Fibroblast of lung (primary cell): ENCODE measurements around the gene SUCLG1. TPM values are rescaled to one million over a fixed set of nuclear protein-coding genes. Genes with fewer than 3 reads are reported as not detected.
A peak's percentile ranks its signal among the peaks of the same experiment; 100 is the strongest.

Experiments
- DNase-seq, 2 donors: peaks; one replicate each; pipeline versions ENCODE4 v3.0.0 to v3.0.0-alpha.2; 2010; ENCODE audit warnings: low read depth in 2 of 2
- H2AFZ ChIP-seq: 2 replicates; pipeline ENCODE4 v1.5.1; 2012; ENCODE audit warnings: low read length, control low read depth, inconsistent platforms
- H3K27ac ChIP-seq: 2 replicates; pipeline ENCODE4 v1.5.1; 2011; ENCODE audit warnings: low read length, control low read depth; ENCODE audit not compliant: insufficient read depth
- H3K27me3 ChIP-seq: 2 replicates; pipeline ENCODE4 v1.5.1; 2011; ENCODE audit warnings: mild to moderate bottlenecking, low read length; ENCODE audit not compliant: control insufficient read depth, insufficient read depth
- H3K36me3 ChIP-seq: 2 replicates; pipeline ENCODE4 v1.5.1; 2011; ENCODE audit warnings: low read length; ENCODE audit not compliant: control insufficient read depth, insufficient read depth
- H3K4me1 ChIP-seq: 2 replicates; pipeline ENCODE4 v1.5.1; 2011; ENCODE audit warnings: low read length; ENCODE audit not compliant: control insufficient read depth, insufficient read depth; ENCODE audit errors: extremely low read depth
- H3K4me2 ChIP-seq: 2 replicates; pipeline ENCODE4 v1.5.1; 2011; ENCODE audit warnings: low read length, control low read depth; ENCODE audit not compliant: insufficient read depth; ENCODE audit errors: extremely low read depth
- H3K4me3 ChIP-seq, 4 experiments: fragments of 200-600 bp in 1 of 4; sonication (generic) in 1 of 4; replicated peaks in 1 of 4; 2 replicates each; pipeline ENCODE4 v1.5.1; 2011 to 2016; ENCODE audit warnings: low read length in 4 of 4, low read depth in 3 of 4, mild to moderate bottlenecking in 3 of 4, control low read depth in 2 of 4, inconsistent platforms in 1 of 4, mixed read lengths in 1 of 4; ENCODE audit not compliant: insufficient read depth in 1 of 4; ENCODE audit errors: control extremely low read depth in 1 of 4
- H3K79me2 ChIP-seq: 2 replicates; pipeline ENCODE4 v1.5.1; 2012; ENCODE audit warnings: mild to moderate bottlenecking, low read length, inconsistent platforms; ENCODE audit not compliant: control insufficient read depth, insufficient read depth
- H3K9ac ChIP-seq: 2 replicates; pipeline ENCODE4 v1.5.1; 2011; ENCODE audit warnings: mild to moderate bottlenecking, low read length, control low read depth; ENCODE audit not compliant: insufficient read depth
- H3K9me3 ChIP-seq: 2 replicates; pipeline ENCODE4 v1.5.1; 2012; ENCODE audit warnings: low read depth, low read length; ENCODE audit not compliant: control insufficient read depth, insufficient read depth
- H4K20me1 ChIP-seq: 2 replicates; pipeline ENCODE4 v1.5.1; 2011; ENCODE audit warnings: low read length; ENCODE audit not compliant: control insufficient read depth, insufficient read depth; ENCODE audit errors: extremely low read depth
- CTCF ChIP-seq, 2 donors: IDR thresholded peaks in 1 of 2; conservative IDR thresholded peaks in 1 of 2; 1 replicate in 1 of 2; 2 replicates in 1 of 2; pipeline ENCODE4 v1.5.1; 2011 to 2012; ENCODE audit warnings: low read length in 2 of 2, control low read depth in 1 of 2, inconsistent platforms in 1 of 2, low read depth in 1 of 2, mild to moderate bottlenecking in 1 of 2
- EZH2 ChIP-seq: IDR thresholded peaks from 2 replicates; pipeline ENCODE4 v1.5.1; 2012; ENCODE audit warnings: low read length, control low read depth, mild to moderate bottlenecking; ENCODE audit errors: missing control alignments
- polyA plus RNA-seq, 2 donors: library from polyadenylated mRNA; depleted of rRNA in 1 of 2; stranded (reverse) in 1 of 2; unstranded in 1 of 2; fragments of >200 nt; gene quantifications; 2 replicates each; pipeline ENCODE4 v1.2.1, GENCODE V29; 2011 to 2012; ENCODE audit warnings: missing spikeins in 1 of 2
- total RNA-seq: library from RNA; depleted of rRNA; stranded (reverse); fragments of >200 nt; gene quantifications from 2 replicates; pipeline ENCODE4 v1.2.1, GENCODE V29; 2014

Gene SUCLG1
- total and polyA plus RNA-seq, 2 donors (not counting 1 experiment from before 2014, with no cell fraction given): 50.0 to 63.1 TPM

- TF ChIP-seq CTCF (conservative IDR thresholded peaks at IDR 0.05 in 1 of 2, IDR thresholded peaks at IDR 0.05 in 1 of 2; ENCODE audit: low read depth in 1 of 2, low read length in 2 of 2) (no peak), EZH2 (no peak)
These were observed 64.5 kb downstream of the SUCLG1 start for GRCh38 chr2:84394628-84395027.

GRCh38 chr2:84393829-84394228 is 65.3 kb downstream of the SUCLG1 start:
- Histone ChIP-seq H4K20me1 (no peaks in the 10 kb centered on the region), H3K27me3 (no peaks in the 10 kb centered on the region), H3K79me2 (no peaks in the 10 kb centered on the region), H3K4me3 (no peak overlapping the region), H3K36me3 (no peaks in the 10 kb centered on the region), H3K9ac (no peak overlapping the region), H3K4me1 (no peaks in the 10 kb centered on the region), H3K27ac (no peak overlapping the region), H3K4me2 (no peak overlapping the region), H3K9me3 (no peaks in the 10 kb centered on the region), H2AFZ (no peak overlapping the region)
- TF ChIP-seq CTCF (conservative IDR thresholded peaks at IDR 0.05 in 1 of 2, IDR thresholded peaks at IDR 0.05 in 1 of 2; ENCODE audit: low read depth in 1 of 2, low read length in 2 of 2) (no peak), EZH2 (no peak)
- DNase-seq: peak in 1 of 2 donors; percentile 48

More at GRCh38 chr2:84394628-84395027, 64.5 kb downstream of the SUCLG1 start:
- H3K9ac ChIP-seq: no peak overlapping the region
- DNase-seq: no peak
- no peaks in the 10 kb centered on the region for H3K27me3 ChIP-seq
- H3K9me3 ChIP-seq: no peaks in the 10 kb centered on the region
- no peaks in the 10 kb centered on the region for H3K79me2 ChIP-seq
- H3K4me1 ChIP-seq: no peaks in the 10 kb centered on the region
- H3K4me2 ChIP-seq: no peak overlapping the region
- H3K4me3 ChIP-seq: no peak overlapping the region
- no peak overlapping the region for H2AFZ ChIP-seq
- no peaks in the 10 kb centered on the region for H4K20me1 ChIP-seq
- no peak overlapping the region for H3K27ac ChIP-seq
- no peaks in the 10 kb centered on the region for H3K36me3 ChIP-seq

DNA sequence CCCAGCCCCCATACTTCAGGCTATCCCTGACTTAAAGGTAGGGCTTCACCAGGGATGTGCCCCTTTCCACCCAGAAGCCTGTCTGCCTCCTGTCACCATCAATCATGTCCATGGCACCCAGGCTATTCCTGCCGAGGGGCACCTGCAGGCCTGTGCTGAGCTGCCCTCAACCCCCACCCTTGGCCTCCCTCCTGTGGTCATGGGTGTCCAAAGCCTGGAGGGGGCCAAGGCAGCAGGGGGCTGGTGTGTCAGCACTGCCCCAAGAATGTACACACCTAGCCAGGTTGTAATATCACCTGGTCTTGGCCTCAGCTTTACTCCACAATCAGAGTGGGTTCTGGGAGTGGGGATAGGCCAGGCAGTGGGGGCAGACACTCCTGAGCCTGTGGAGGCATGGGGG is 69.3 kb downstream of the SUCLG1 start:
- H4K20me1 ChIP-seq: no peaks in the 10 kb centered on the region
- no peaks in the 10 kb centered on the region for H3K79me2 ChIP-seq
- TF ChIP-seq EZH2: no peak
- no peak for TF ChIP-seq CTCF (conservative IDR thresholded peaks at IDR 0.05 in 1 of 2, IDR thresholded peaks at IDR 0.05 in 1 of 2; ENCODE audit: low read depth in 1 of 2, low read length in 2 of 2)
- DNase-seq: no peak
- no peak overlapping the region for H2AFZ ChIP-seq
- no peak overlapping the region for H3K9ac ChIP-seq
- no peaks in the 10 kb centered on the region for H3K4me1 ChIP-seq
- H3K36me3 ChIP-seq: no peaks in the 10 kb centered on the region
- H3K27ac ChIP-seq: no peak overlapping the region
- no peaks in the 10 kb centered on the region for H3K27me3 ChIP-seq
- no peak overlapping the region for H3K4me2 ChIP-seq
- no peaks in the 10 kb centered on the region for H3K9me3 ChIP-seq
- no peak overlapping the region for H3K4me3 ChIP-seq
